ENCODE data around the gene FBXO10. TPM values are rescaled to one million over a fixed set of nuclear protein-coding genes. Genes with fewer than 3 reads are reported as not detected.

FBXO10 gene
- total and polyA plus RNA-seq, 2 donors (not counting 1 experiment from before 2014, with no cell fraction given): 7.6 to 12.2 TPM

DNA sequence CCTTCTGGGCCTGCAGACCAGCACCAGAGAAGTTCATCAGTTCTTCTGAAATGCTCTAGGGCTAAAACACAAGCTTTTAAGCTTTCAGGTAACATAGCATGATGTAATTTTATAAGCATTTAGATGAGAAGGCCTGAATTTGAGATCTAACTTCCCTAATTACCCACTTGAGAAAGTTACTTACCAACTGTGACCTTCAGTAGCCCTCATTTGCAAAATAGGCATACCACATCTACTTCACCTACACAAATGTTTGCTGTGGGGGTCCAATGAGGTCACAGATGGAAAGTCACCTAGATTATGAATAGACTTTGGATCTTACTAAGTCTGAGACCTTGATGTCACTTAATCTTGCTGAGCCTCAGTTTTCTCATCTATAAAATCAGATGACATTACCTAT, 36.5 kb downstream of the FBXO10 start:
- no peaks in the 10 kb centered on the region for H4K20me1 ChIP-seq (ENCODE audit: control insufficient read depth, extremely low read depth, insufficient read depth, low read length)
- H3K27me3 ChIP-seq (ENCODE audit: control insufficient read depth, insufficient read depth, low read length): no peaks in the 10 kb centered on the region
- H3K79me2 ChIP-seq (ENCODE audit: control insufficient read depth, insufficient read depth, low read length): no peaks in the 10 kb centered on the region
- DNase-seq (ENCODE audit: low read depth in 2 of 2): no peak
- no peak overlapping the region for H3K27ac ChIP-seq (ENCODE audit: insufficient read depth, low read length)
- no peak overlapping the region for H2AFZ ChIP-seq (ENCODE audit: low read length)
- no peak overlapping the region for H3K9ac ChIP-seq (ENCODE audit: insufficient read depth, low read length)
- H3K4me1 ChIP-seq (ENCODE audit: control insufficient read depth, extremely low read depth, insufficient read depth, low read length): no peaks in the 10 kb centered on the region
- no peaks in the 10 kb centered on the region for H3K9me3 ChIP-seq (ENCODE audit: control insufficient read depth, insufficient read depth, low read depth, low read length)
- H3K36me3 ChIP-seq (ENCODE audit: control insufficient read depth, insufficient read depth, low read length): peaks cover 5% of the 10 kb centered on the region
- H3K4me2 ChIP-seq (ENCODE audit: extremely low read depth, insufficient read depth, low read length): no peak overlapping the region
- TF ChIP-seq EZH2 (IDR thresholded peaks at IDR 0.05; ENCODE audit: low read length, missing control alignments): no peak
- TF ChIP-seq CTCF (conservative IDR thresholded peaks at IDR 0.05 in 1 of 2, IDR thresholded peaks at IDR 0.05 in 1 of 2; ENCODE audit: low read depth in 1 of 2, low read length in 2 of 2): no peak
- no peak overlapping the region for H3K4me3 ChIP-seq (replicated peaks in 1 of 4; ENCODE audit: control extremely low read depth in 1 of 4, insufficient read depth in 1 of 4, low read depth in 3 of 4, low read length in 4 of 4)

- H3K4me3 ChIP-seq (replicated peaks in 1 of 4; ENCODE audit: control extremely low read depth in 1 of 4, insufficient read depth in 1 of 4, low read depth in 3 of 4, low read length in 4 of 4): no peak overlapping the region
- H3K4me1 ChIP-seq (ENCODE audit: control insufficient read depth, extremely low read depth, insufficient read depth, low read length): no peaks in the 10 kb centered on the region
- H4K20me1 ChIP-seq (ENCODE audit: control insufficient read depth, extremely low read depth, insufficient read depth, low read length): no peaks in the 10 kb centered on the region
- H3K9me3 ChIP-seq (ENCODE audit: control insufficient read depth, insufficient read depth, low read depth, low read length): no peaks in the 10 kb centered on the region
- H3K27me3 ChIP-seq (ENCODE audit: control insufficient read depth, insufficient read depth, low read length): no peaks in the 10 kb centered on the region
- H3K79me2 ChIP-seq (ENCODE audit: control insufficient read depth, insufficient read depth, low read length): no peaks in the 10 kb centered on the region
- TF ChIP-seq EZH2 (IDR thresholded peaks at IDR 0.05; ENCODE audit: low read length, missing control alignments): no peak
- TF ChIP-seq CTCF (conservative IDR thresholded peaks at IDR 0.05 in 1 of 2, IDR thresholded peaks at IDR 0.05 in 1 of 2; ENCODE audit: low read depth in 1 of 2, low read length in 2 of 2): no peak
- no peak for DNase-seq (ENCODE audit: low read depth in 2 of 2)
- no peak overlapping the region for H3K27ac ChIP-seq (ENCODE audit: insufficient read depth, low read length)
- H3K4me2 ChIP-seq (ENCODE audit: extremely low read depth, insufficient read depth, low read length): no peak overlapping the region
- H3K9ac ChIP-seq (ENCODE audit: insufficient read depth, low read length): no peak overlapping the region
- H2AFZ ChIP-seq (ENCODE audit: low read length): no peak overlapping the region
- H3K36me3 ChIP-seq (ENCODE audit: control insufficient read depth, insufficient read depth, low read length): peaks cover 5% of the 10 kb centered on the region
These were observed 38.1 kb downstream of the FBXO10 start for GRCh38 chr9:37538099-37538498.

- Histone ChIP-seq H4K20me1 (ENCODE audit: control insufficient read depth, extremely low read depth, insufficient read depth, low read length) (no peaks in the 10 kb centered on the region), H3K4me2 (ENCODE audit: extremely low read depth, insufficient read depth, low read length) (no peak overlapping the region), H3K9me3 (ENCODE audit: control insufficient read depth, insufficient read depth, low read depth, low read length) (no peaks in the 10 kb centered on the region), H3K4me3 (replicated peaks in 1 of 4; ENCODE audit: control extremely low read depth in 1 of 4, insufficient read depth in 1 of 4, low read depth in 3 of 4, low read length in 4 of 4) (no peak overlapping the region), H2AFZ (ENCODE audit: low read length) (no peak overlapping the region), H3K4me1 (ENCODE audit: control insufficient read depth, extremely low read depth, insufficient read depth, low read length) (no peaks in the 10 kb centered on the region), H3K36me3 (ENCODE audit: control insufficient read depth, insufficient read depth, low read length) (peaks cover 5% of the 10 kb centered on the region), H3K79me2 (ENCODE audit: control insufficient read depth, insufficient read depth, low read length) (no peaks in the 10 kb centered on the region), H3K27ac (ENCODE audit: insufficient read depth, low read length) (no peak overlapping the region), H3K9ac (ENCODE audit: insufficient read depth, low read length) (no peak overlapping the region), H3K27me3 (ENCODE audit: control insufficient read depth, insufficient read depth, low read length) (no peaks in the 10 kb centered on the region)
- TF ChIP-seq EZH2 (IDR thresholded peaks at IDR 0.05; ENCODE audit: low read length, missing control alignments) (no peak), CTCF (conservative IDR thresholded peaks at IDR 0.05 in 1 of 2, IDR thresholded peaks at IDR 0.05 in 1 of 2; ENCODE audit: low read depth in 1 of 2, low read length in 2 of 2) (no peak)
- DNase-seq (ENCODE audit: low read depth in 2 of 2): no peak
These were observed 41.3 kb downstream of the FBXO10 start for GRCh38 chr9:37534901-37535300.

All from fibroblast of lung (primary cell).